Measurements from ENCODE around the gene PCDHGA1. TPM values are rescaled to one million over a fixed set of nuclear protein-coding genes. Genes with fewer than 3 reads are reported as not detected.
"Not testable (repeated sequence)": the region's sequence is repeated elsewhere in the genome, so short reads cannot be mapped to it uniquely, and the experiment has no call there.

Gene PCDHGA1
- polyA plus RNA-seq, 1 donor (not counting 4 experiments of a cell fraction or from before 2014, with no cell fraction given), result 0.09 TPM

DNA sequence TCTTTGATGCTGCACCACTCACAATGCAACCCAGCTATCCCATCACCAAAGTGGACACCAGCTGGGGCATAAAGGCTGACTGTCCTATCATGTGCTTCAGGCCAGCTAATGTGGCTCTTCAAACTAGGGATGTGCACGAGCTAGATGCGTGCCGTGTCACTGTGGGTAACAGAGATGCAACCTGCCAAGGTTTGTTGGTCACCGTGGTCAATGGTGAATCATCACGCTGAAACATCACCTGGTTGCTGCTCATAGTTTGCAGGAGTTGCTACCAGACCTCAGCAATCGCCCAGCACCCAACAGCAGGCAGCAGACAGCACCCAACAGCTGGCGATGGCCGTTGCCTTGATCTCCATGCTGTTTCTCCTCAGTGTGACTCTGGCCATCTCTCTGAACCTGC lies 2.1 kb upstream of the PCDHGA1 start:
- no peaks in the 10 kb centered on the region for H3K9me3 ChIP-seq (ENCODE audit: control insufficient read depth, low read depth, low read length)
- H3K9ac ChIP-seq (ENCODE audit: control insufficient read depth, extremely low read depth, insufficient read depth, low read length), result no peak overlapping the region
- no peaks in the 10 kb centered on the region for H3K36me3 ChIP-seq (ENCODE audit: control insufficient read depth in 2 of 2, extremely low read depth in 1 of 2, insufficient read depth in 2 of 2, low read length in 2 of 2)
- H3K27ac ChIP-seq (ENCODE audit: control insufficient read depth, insufficient read depth, low read length), result no peak overlapping the region
- no peak for FAIRE-seq
- H4K20me1 ChIP-seq (ENCODE audit: control insufficient read depth, extremely low read depth, insufficient read depth, low read length), result no peaks in the 10 kb centered on the region
- H3K9me1 ChIP-seq (ENCODE audit: control insufficient read depth, extremely low read depth, insufficient read depth, low read length), result no peaks in the 10 kb centered on the region
- no peak for DNase-seq (ENCODE audit: low read depth, low spot score)
- TF ChIP-seq, protein P1, sequence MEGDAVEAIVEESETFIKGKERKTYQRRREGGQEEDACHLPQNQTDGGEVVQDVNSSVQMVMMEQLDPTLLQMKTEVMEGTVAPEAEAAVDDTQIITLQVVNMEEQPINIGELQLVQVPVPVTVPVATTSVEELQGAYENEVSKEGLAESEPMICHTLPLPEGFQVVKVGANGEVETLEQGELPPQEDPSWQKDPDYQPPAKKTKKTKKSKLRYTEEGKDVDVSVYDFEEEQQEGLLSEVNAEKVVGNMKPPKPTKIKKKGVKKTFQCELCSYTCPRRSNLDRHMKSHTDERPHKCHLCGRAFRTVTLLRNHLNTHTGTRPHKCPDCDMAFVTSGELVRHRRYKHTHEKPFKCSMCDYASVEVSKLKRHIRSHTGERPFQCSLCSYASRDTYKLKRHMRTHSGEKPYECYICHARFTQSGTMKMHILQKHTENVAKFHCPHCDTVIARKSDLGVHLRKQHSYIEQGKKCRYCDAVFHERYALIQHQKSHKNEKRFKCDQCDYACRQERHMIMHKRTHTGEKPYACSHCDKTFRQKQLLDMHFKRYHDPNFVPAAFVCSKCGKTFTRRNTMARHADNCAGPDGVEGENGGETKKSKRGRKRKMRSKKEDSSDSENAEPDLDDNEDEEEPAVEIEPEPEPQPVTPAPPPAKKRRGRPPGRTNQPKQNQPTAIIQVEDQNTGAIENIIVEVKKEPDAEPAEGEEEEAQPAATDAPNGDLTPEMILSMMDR (optimal IDR thresholded peaks at IDR 0.05 in 1 of 3, IDR thresholded peaks at IDR 0.05 in 1 of 3, conservative IDR thresholded peaks at IDR 0.05 in 1 of 3; ENCODE audit: extremely low read depth in 1 of 3, insufficient read depth in 2 of 3, low read length in 3 of 3), result no peak
- no peak for TF ChIP-seq EZH2 (IDR thresholded peaks at IDR 0.05; ENCODE audit: low read length)
- no peaks in the 10 kb centered on the region for H3K4me1 ChIP-seq (ENCODE audit: control insufficient read depth, extremely low read depth, insufficient read depth, low read length)
- H3K79me2 ChIP-seq (ENCODE audit: control insufficient read depth, insufficient read depth, low read length), result no peaks in the 10 kb centered on the region
- dilution Hi-C loops (cut with MboI; ENCODE audit: extremely low pct_ligation_motif_present, low sequenced_read_pairs), result no loop called here
- no peak overlapping the region for H3K4me2 ChIP-seq (ENCODE audit: control insufficient read depth, extremely low read depth, insufficient read depth, low read depth, low read length)
- peaks cover 4% of the 10 kb centered on the region for H3K27me3 ChIP-seq (ENCODE audit: control insufficient read depth, extremely low read depth, insufficient read depth, low read length)
- no peak overlapping the region for H3K4me3 ChIP-seq (ENCODE audit: control insufficient read depth in 2 of 3, extremely low read depth in 1 of 3, insufficient read depth in 2 of 3, low read depth in 1 of 3, low read length in 3 of 3)
- no peak overlapping the region for H2AFZ ChIP-seq (ENCODE audit: control insufficient read depth, low read length)

DNA sequence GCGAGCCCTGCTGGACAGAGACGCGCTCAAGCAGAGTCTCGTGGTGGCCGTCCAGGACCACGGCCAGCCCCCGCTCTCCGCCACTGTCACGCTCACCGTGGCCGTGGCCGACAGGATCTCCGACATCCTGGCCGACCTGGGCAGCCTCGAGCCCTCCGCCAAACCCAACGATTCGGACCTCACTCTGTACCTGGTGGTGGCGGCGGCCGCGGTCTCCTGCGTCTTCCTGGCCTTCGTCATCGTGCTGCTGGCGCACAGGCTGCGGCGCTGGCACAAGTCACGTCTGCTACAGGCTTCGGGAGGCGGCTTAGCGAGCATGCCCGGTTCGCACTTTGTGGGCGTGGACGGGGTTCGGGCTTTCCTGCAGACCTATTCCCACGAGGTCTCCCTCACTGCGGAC lies 2.3 kb downstream of the PCDHGA1 start:
- H3K4me1 ChIP-seq (ENCODE audit: control insufficient read depth, extremely low read depth, insufficient read depth, low read length); H3K36me3 ChIP-seq (ENCODE audit: control insufficient read depth in 2 of 2, extremely low read depth in 1 of 2, insufficient read depth in 2 of 2, low read length in 2 of 2); H4K20me1 ChIP-seq (ENCODE audit: control insufficient read depth, extremely low read depth, insufficient read depth, low read length); H3K27ac ChIP-seq (ENCODE audit: control insufficient read depth, insufficient read depth, low read length); H3K9ac ChIP-seq (ENCODE audit: control insufficient read depth, extremely low read depth, insufficient read depth, low read length); H3K79me2 ChIP-seq (ENCODE audit: control insufficient read depth, insufficient read depth, low read length); H3K9me3 ChIP-seq (ENCODE audit: control insufficient read depth, low read depth, low read length); DNase-seq (ENCODE audit: low read depth, low spot score); H3K27me3 ChIP-seq (ENCODE audit: control insufficient read depth, extremely low read depth, insufficient read depth, low read length); FAIRE-seq; H3K9me1 ChIP-seq (ENCODE audit: control insufficient read depth, extremely low read depth, insufficient read depth, low read length); H3K4me3 ChIP-seq (ENCODE audit: control insufficient read depth in 2 of 3, extremely low read depth in 1 of 3, insufficient read depth in 2 of 3, low read depth in 1 of 3, low read length in 3 of 3); dilution Hi-C loops (cut with MboI; ENCODE audit: extremely low pct_ligation_motif_present, low sequenced_read_pairs); H2AFZ ChIP-seq (ENCODE audit: control insufficient read depth, low read length); H3K4me2 ChIP-seq (ENCODE audit: control insufficient read depth, extremely low read depth, insufficient read depth, low read depth, low read length): not testable (repeated sequence)

Measured in keratinocyte (primary cell).